IMR-90 (cell line): ENCODE data around the gene RNF138.

Experiments used
- CHD1 ChIP-seq: IDR thresholded peaks from 2 replicates; pipeline ENCODE4 v1.6.1; 2012; ENCODE audit warnings: low read depth, low read length, improper control_type of control experiment
- POLR2A ChIP-seq: IDR thresholded peaks from 2 replicates; pipeline ENCODE4 v1.6.1; 2012; ENCODE audit warnings: mild to moderate bottlenecking, low read depth, low read length
- RAD21 ChIP-seq: IDR thresholded peaks from 2 replicates; pipeline ENCODE4 v1.6.1; 2012; ENCODE audit warnings: low read length, improper control_type of control experiment
- RCOR1 ChIP-seq: IDR thresholded peaks from 2 replicates; pipeline ENCODE4 v1.6.1; 2012; ENCODE audit warnings: mild to moderate bottlenecking, low read length, improper control_type of control experiment; ENCODE audit not compliant: insufficient replicate concordance
- RFX5 ChIP-seq: IDR thresholded peaks from 2 replicates; pipeline ENCODE4 v1.8.0; 2012; ENCODE audit warnings: low read depth, mild to moderate bottlenecking, low read length, moderate library complexity
- SMC3 ChIP-seq: fragments of 150-350 bp; IDR thresholded peaks from 2 replicates; pipeline ENCODE4 v1.6.1; 2016; ENCODE audit warnings: low read depth, mild to moderate bottlenecking, antibody characterized with exemption, low read length, moderate library complexity
- TF ChIP-seq, protein P1 (sequence below): conservative IDR thresholded peaks from 2 replicates; pipeline ENCODE4 v1.5.1; 2012; ENCODE audit warnings: mild to moderate bottlenecking, low read depth, low read length, improper control_type of control experiment

- TF ChIP-seq, protein P1, sequence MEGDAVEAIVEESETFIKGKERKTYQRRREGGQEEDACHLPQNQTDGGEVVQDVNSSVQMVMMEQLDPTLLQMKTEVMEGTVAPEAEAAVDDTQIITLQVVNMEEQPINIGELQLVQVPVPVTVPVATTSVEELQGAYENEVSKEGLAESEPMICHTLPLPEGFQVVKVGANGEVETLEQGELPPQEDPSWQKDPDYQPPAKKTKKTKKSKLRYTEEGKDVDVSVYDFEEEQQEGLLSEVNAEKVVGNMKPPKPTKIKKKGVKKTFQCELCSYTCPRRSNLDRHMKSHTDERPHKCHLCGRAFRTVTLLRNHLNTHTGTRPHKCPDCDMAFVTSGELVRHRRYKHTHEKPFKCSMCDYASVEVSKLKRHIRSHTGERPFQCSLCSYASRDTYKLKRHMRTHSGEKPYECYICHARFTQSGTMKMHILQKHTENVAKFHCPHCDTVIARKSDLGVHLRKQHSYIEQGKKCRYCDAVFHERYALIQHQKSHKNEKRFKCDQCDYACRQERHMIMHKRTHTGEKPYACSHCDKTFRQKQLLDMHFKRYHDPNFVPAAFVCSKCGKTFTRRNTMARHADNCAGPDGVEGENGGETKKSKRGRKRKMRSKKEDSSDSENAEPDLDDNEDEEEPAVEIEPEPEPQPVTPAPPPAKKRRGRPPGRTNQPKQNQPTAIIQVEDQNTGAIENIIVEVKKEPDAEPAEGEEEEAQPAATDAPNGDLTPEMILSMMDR: no peak
- TF ChIP-seq POLR2A (no peak), SMC3 (no peak), CHD1 (no peak), RFX5 (no peak), RAD21 (no peak), RCOR1 (no peak)
Measured at GRCh38 chr18:32056613-32057358, 34.9 kb upstream of the RNF138 start.
